Measurements from ENCODE around the gene ABCC10. TPM values are rescaled to one million over a fixed set of nuclear protein-coding genes. Genes with fewer than 3 reads are reported as not detected.

Gene ABCC10
- total and polyA plus RNA-seq, 10 of the 15 experiments (the other 5 are each of a cell fraction or from before 2014, with no cell fraction given), result 0.80 to 18.2 (median 6.4) TPM

- no peak for TF ChIP-seq ZZZ3 (IDR thresholded peaks at IDR 0.05; ENCODE audit: control insufficient read depth, insufficient read length, low read depth)
- TF ChIP-seq SRF (IDR thresholded peaks at IDR 0.05; ENCODE audit: low read depth in 2 of 2, low read length in 2 of 2), result no peak
- no peak for TF ChIP-seq IKZF1 (conservative IDR thresholded peaks at IDR 0.05)
- no peak for TF ChIP-seq SUPT20H (IDR thresholded peaks at IDR 0.05; ENCODE audit: borderline replicate concordance, control insufficient read depth, low read depth, low read length)
- TF ChIP-seq POLR2AphosphoS5 (IDR thresholded peaks at IDR 0.05; ENCODE audit: low read length), result no peak
- TF ChIP-seq PML (IDR thresholded peaks at IDR 0.05; ENCODE audit: low read length), result no peak
- TF ChIP-seq, protein P1, sequence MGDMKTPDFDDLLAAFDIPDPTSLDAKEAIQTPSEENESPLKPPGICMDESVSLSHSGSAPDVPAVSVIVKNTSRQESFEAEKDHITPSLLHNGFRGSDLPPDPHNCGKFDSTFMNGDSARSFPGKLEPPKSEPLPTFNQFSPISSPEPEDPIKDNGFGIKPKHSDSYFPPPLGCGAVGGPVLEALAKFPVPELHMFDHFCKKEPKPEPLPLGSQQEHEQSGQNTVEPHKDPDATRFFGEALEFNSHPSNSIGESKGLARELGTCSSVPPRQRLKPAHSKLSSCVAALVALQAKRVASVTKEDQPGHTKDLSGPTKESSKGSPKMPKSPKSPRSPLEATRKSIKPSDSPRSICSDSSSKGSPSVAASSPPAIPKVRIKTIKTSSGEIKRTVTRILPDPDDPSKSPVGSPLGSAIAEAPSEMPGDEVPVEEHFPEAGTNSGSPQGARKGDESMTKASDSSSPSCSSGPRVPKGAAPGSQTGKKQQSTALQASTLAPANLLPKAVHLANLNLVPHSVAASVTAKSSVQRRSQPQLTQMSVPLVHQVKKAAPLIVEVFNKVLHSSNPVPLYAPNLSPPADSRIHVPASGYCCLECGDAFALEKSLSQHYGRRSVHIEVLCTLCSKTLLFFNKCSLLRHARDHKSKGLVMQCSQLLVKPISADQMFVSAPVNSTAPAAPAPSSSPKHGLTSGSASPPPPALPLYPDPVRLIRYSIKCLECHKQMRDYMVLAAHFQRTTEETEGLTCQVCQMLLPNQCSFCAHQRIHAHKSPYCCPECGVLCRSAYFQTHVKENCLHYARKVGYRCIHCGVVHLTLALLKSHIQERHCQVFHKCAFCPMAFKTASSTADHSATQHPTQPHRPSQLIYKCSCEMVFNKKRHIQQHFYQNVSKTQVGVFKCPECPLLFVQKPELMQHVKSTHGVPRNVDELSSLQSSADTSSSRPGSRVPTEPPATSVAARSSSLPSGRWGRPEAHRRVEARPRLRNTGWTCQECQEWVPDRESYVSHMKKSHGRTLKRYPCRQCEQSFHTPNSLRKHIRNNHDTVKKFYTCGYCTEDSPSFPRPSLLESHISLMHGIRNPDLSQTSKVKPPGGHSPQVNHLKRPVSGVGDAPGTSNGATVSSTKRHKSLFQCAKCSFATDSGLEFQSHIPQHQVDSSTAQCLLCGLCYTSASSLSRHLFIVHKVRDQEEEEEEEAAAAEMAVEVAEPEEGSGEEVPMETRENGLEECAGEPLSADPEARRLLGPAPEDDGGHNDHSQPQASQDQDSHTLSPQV (IDR thresholded peaks at IDR 0.05), result no peak
- no peak for TF ChIP-seq ZNF384 (IDR thresholded peaks at IDR 0.05; ENCODE audit: borderline replicate concordance, low read depth, low read length)
- TF ChIP-seq, protein P2, sequence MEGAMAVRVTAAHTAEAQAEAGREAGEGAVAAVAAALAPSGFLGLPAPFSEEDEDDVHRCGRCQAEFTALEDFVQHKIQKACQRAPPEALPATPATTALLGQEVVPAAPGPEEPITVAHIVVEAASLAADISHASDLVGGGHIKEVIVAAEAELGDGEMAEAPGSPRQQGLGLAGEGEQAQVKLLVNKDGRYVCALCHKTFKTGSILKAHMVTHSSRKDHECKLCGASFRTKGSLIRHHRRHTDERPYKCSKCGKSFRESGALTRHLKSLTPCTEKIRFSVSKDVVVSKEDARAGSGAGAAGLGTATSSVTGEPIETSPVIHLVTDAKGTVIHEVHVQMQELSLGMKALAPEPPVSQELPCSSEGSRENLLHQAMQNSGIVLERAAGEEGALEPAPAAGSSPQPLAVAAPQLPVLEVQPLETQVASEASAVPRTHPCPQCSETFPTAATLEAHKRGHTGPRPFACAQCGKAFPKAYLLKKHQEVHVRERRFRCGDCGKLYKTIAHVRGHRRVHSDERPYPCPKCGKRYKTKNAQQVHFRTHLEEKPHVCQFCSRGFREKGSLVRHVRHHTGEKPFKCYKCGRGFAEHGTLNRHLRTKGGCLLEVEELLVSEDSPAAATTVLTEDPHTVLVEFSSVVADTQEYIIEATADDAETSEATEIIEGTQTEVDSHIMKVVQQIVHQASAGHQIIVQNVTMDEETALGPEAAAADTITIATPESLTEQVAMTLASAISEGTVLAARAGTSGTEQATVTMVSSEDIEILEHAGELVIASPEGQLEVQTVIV (IDR thresholded peaks at IDR 0.05; ENCODE audit: borderline replicate concordance, partially characterized antibody), result no peak
- no peak for TF ChIP-seq SMAD1 (IDR thresholded peaks at IDR 0.05; ENCODE audit: low read depth, partially characterized antibody)
- TF ChIP-seq FOS (IDR thresholded peaks at IDR 0.05; ENCODE audit: borderline replicate concordance, extremely low read depth, insufficient read length), result no peak
- no peak for TF ChIP-seq EED (IDR thresholded peaks at IDR 0.05; ENCODE audit: low read depth)
- SMC1A ChIA-PET (ENCODE audit: uncharacterized antibody, unreplicated experiment), result interaction anchor here (0.5 to 1.7 kb wide), 4 partner anchors 9 to 105 kb away, joined by 3 to 5 read pairs (median 4); no protein-coding TSS in a partner anchor
- DNase-seq (ENCODE audit: low read depth, low spot score) (no peak), ATAC-seq (no peak), FAIRE-seq (no peak)
- no peak overlapping the region for H3K4me2 ChIP-seq (ENCODE audit: control insufficient read depth, insufficient read depth)
- H3K27ac ChIP-seq (ENCODE audit: control insufficient read depth, insufficient read depth), result no peak overlapping the region
- H4K20me1 ChIP-seq (ENCODE audit: control insufficient read depth, insufficient read depth), result no peaks in the 10 kb centered on the region; the same call in 1 of the 2 replicates
- intact Hi-C loops (cut with micrococcal nuclease; ENCODE audit: unreplicated experiment), result no loop called here
- in situ Hi-C loops (cut with MboI), result no loop called here
- H3K27me3 ChIP-seq (replicated peaks in 1 of 2; ENCODE audit: control insufficient read depth in 2 of 2, insufficient read depth in 2 of 2, low read length in 1 of 2), result no peaks in the 10 kb centered on the region
- no TSS peak for BruUV-seq (replicated peaks)
- POLR2A ChIA-PET, result interaction anchor here (0.5 to 0.7 kb wide), 2 partner anchors 52 to 715 kb away, joined by 3 to 6 read pairs; no protein-coding TSS in a partner anchor
- RAD21 ChIA-PET (ENCODE audit: unreplicated experiment), result interaction anchor here (1.1 kb wide), 1 partner anchor 13 kb away, joined by 4 read pairs; no protein-coding TSS in a partner anchor
- H3K9me3 ChIP-seq (replicated peaks; ENCODE audit: control insufficient read depth, insufficient read depth, low read length), result no peaks in the 10 kb centered on the region
- no peaks in the 10 kb centered on the region for H3K4me1 ChIP-seq (ENCODE audit: control insufficient read depth, insufficient read depth, low read length)
- CTCF ChIA-PET, result interaction anchor here (1.0 to 7.6 kb wide), 4 partner anchors 12 to 231 kb away, joined by 3 to 70 read pairs (median 4); partner anchors contain the start of gene LRRC73
- H2AFZ ChIP-seq (ENCODE audit: control insufficient read depth, low read depth, low read length), result no peak overlapping the region
- H3K36me3 ChIP-seq (ENCODE audit: control insufficient read depth in 2 of 2, insufficient read depth in 2 of 2, low read length in 1 of 2), result peaks cover 3 to 6% of the 10 kb centered on the region in 2 experiments; a peak in 3 of 4 replicates
- H3K4me3 ChIP-seq, result no peak overlapping the region
- H3K9ac ChIP-seq (ENCODE audit: control insufficient read depth, insufficient read depth, low read length), result no peak overlapping the region
- 94% methylated on average over 4 of the region's 4 CpGs for WGBS (ENCODE audit: insufficient coverage, insufficient replicate concordance, low lambda C conversion rate, missing lambda C conversion rate)
- H3K79me2 ChIP-seq (ENCODE audit: control insufficient read depth, insufficient read depth, low read length), result no peaks in the 10 kb centered on the region
These were observed 67.4 kb downstream of the ABCC10 start for GRCh38 chr6:43494766-43495165.

Measured in GM12878 (cell line).